ENCODE results near the gene DYSF. TPM values are rescaled to one million over a fixed set of nuclear protein-coding genes. Genes with fewer than 3 reads are reported as not detected.

The DYSF gene
- total RNA-seq, 1 experiment from 2014 or later: 5.5 TPM

DNA sequence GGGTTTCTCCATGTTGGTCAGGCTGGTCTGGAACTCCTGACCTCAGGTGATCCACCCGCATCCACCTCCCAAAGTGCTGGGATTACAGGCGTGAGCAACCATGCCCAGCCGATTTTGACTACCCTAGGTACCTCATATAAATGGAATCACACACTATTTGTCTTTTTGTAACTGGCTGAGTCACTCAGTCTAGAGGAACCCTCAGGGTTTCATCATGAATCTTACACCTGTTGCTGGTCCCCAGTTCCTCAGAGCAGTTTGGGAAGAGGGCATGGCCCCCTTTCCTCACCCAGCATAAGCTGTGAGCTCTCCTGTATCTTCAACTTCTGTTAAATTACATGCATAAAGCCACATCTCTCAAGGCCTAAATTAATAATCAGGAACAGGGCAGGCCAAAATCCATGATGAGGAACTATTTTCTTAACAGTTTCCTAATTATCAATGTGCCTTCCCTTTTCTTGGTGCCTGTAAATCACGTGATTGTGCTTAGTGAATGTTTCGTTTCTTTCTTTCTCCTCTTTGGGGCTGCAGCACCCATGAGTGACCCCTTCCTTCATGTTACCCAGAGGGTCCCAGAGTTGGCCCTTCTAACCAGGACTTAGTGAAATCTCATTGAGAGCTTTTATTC, 20.9 kb downstream of the DYSF start:
- no peak overlapping the region for H2BK5ac ChIP-seq (ENCODE audit: insufficient read length, low read length)
- H3K4me3 Mint-ChIP-seq: no peak overlapping the region
- H4K91ac ChIP-seq (ENCODE audit: insufficient read length, low read depth, low read length): no peak overlapping the region
- H3K4me1 Mint-ChIP-seq: peaks cover 20 to 21% of the 10 kb centered on the region in 2 experiments
- no peak overlapping the region for H4K5ac ChIP-seq (ENCODE audit: insufficient read length, low read depth, low read length)
- no peak overlapping the region for H3K14ac ChIP-seq (ENCODE audit: insufficient read depth, low read length)
- no peaks in the 10 kb centered on the region for H3K23me2 ChIP-seq (ENCODE audit: insufficient read length, low read depth, low read length, poor library complexity, severe bottlenecking)
- no peaks in the 10 kb centered on the region for H3K79me2 ChIP-seq (ENCODE audit: insufficient read depth, low read length)
- H3K9ac ChIP-seq (ENCODE audit: extremely low read depth, insufficient read length, low read length): no peak overlapping the region
- H2BK120ac ChIP-seq (ENCODE audit: low read depth, low read length, poor library complexity, severe bottlenecking): no peak overlapping the region
- H3K23ac ChIP-seq (ENCODE audit: insufficient read length, low read depth, low read length): no peak overlapping the region
- no peak overlapping the region for H2AFZ ChIP-seq (ENCODE audit: low read length)
- WGBS (ENCODE audit: extremely low coverage, insufficient read length, low lambda C conversion rate): no CpG with 5 or more reads among the region's 5 CpGs
- no peaks in the 10 kb centered on the region for H4K20me1 ChIP-seq (ENCODE audit: control insufficient read depth, insufficient read depth, insufficient read length)
- H3K4ac ChIP-seq (ENCODE audit: low read depth, low read length): no peak overlapping the region
- no peak overlapping the region for H3K18ac ChIP-seq (ENCODE audit: insufficient read length, low read depth, low read length)
- H2BK15ac ChIP-seq (ENCODE audit: low read depth, low read length): no peak overlapping the region
- no peak overlapping the region for H4K8ac ChIP-seq (replicated peaks; ENCODE audit: insufficient read length, low read depth, low read length)
- H3T11ph ChIP-seq (ENCODE audit: low read length): no peak overlapping the region
- H2BK12ac ChIP-seq (ENCODE audit: insufficient read length, low read depth, low read length): no peak overlapping the region
- no peaks in the 10 kb centered on the region for H3K4me1 ChIP-seq (ENCODE audit: insufficient read depth, low read length)
- H3K9me3 Mint-ChIP-seq: no peaks in the 10 kb centered on the region
- H3K27me3 ChIP-seq (ENCODE audit: insufficient read depth, low read length): no peaks in the 10 kb centered on the region
- no peak overlapping the region for H3K27ac Mint-ChIP-seq
- no peak overlapping the region for H3K27ac ChIP-seq (ENCODE audit: insufficient read length, low read depth, low read length)
- DNase-seq: no peak
- no peak overlapping the region for H3K56ac ChIP-seq (ENCODE audit: insufficient read length, low read depth, low read length)
- H3K4me2 ChIP-seq (ENCODE audit: insufficient read depth, insufficient read length, low read length): no peak overlapping the region
- no peak overlapping the region for H2BK20ac ChIP-seq (ENCODE audit: low read depth, low read length, poor library complexity, severe bottlenecking)
- TF ChIP-seq, protein P1, sequence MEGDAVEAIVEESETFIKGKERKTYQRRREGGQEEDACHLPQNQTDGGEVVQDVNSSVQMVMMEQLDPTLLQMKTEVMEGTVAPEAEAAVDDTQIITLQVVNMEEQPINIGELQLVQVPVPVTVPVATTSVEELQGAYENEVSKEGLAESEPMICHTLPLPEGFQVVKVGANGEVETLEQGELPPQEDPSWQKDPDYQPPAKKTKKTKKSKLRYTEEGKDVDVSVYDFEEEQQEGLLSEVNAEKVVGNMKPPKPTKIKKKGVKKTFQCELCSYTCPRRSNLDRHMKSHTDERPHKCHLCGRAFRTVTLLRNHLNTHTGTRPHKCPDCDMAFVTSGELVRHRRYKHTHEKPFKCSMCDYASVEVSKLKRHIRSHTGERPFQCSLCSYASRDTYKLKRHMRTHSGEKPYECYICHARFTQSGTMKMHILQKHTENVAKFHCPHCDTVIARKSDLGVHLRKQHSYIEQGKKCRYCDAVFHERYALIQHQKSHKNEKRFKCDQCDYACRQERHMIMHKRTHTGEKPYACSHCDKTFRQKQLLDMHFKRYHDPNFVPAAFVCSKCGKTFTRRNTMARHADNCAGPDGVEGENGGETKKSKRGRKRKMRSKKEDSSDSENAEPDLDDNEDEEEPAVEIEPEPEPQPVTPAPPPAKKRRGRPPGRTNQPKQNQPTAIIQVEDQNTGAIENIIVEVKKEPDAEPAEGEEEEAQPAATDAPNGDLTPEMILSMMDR (conservative IDR thresholded peaks at IDR 0.05): no peak
- H3K79me1 ChIP-seq (ENCODE audit: insufficient read depth, low read depth, low read length, poor library complexity, severe bottlenecking): no peaks in the 10 kb centered on the region
- H3K36me3 Mint-ChIP-seq (ENCODE audit: insufficient read depth in 1 of 3, low read depth in 3 of 3): no peaks in the 10 kb centered on the region; a peak in 1 of 7 replicates
- H3K27me3 Mint-ChIP-seq (ENCODE audit: low read depth): peaks cover 15% of the 10 kb centered on the region
- H3K9me3 ChIP-seq (ENCODE audit: control insufficient read depth, low read depth, low read length): no peaks in the 10 kb centered on the region
- H2AK5ac ChIP-seq (ENCODE audit: insufficient read length, low read length): no peak overlapping the region

Data from H9 (cell line).